ENCODE results near the gene B4GAT1.

GRCh38 chr11:66315498-66315885 lies 31.9 kb downstream of the B4GAT1 start:
- no peak for TF ChIP-seq POLR2A (IDR thresholded peaks at IDR 0.05)
- no peak for TF ChIP-seq CTCF (IDR thresholded peaks at IDR 0.05)
- TF ChIP-seq POLR2AphosphoS5 (IDR thresholded peaks at IDR 0.05) = no peak
